Stomach (tissue), 9 donors: ENCODE results near the gene EDDM13. TPM values are rescaled to one million over a fixed set of nuclear protein-coding genes. Genes with fewer than 3 reads are reported as not detected.

Experiments used
- DNase-seq, 2 donors: peaks; one replicate each; pipeline versions ENCODE4 v3.0.0 to v3.0.0-alpha.2; 2013 to 2019
- H3K27ac ChIP-seq, 5 donors: fragments of 200-600 bp in 4 of 5; sonication (generic) in 4 of 5; one replicate each; pipeline ENCODE4 v1.5.1; 2013 to 2019; ENCODE audit warnings: mild to moderate bottlenecking in 1 of 5, moderate library complexity in 1 of 5
- H3K27me3 ChIP-seq, 3 donors: fragments of 200-600 bp; sonication (generic); one replicate each; pipeline ENCODE4 v1.5.1; 2017 to 2019; ENCODE audit warnings: mixed run types in 1 of 3
- H3K36me3 ChIP-seq, 4 donors: fragments of 200-600 bp; sonication (generic); 1 replicate in 3 of 4; 2 replicates in 1 of 4; pipeline ENCODE4 v1.5.1; 2016 to 2019
- H3K4me1 ChIP-seq, 4 donors: fragments of 200-600 bp; sonication (generic); one replicate each; pipeline ENCODE4 v1.5.1; 2016 to 2019
- H3K4me3 ChIP-seq, 4 donors: fragments of 200-600 bp; sonication (generic) in 3 of 4; one replicate each; pipeline ENCODE4 v1.5.1; 2016 to 2019; ENCODE audit warnings: mild to moderate bottlenecking in 1 of 4
- H3K9me3 ChIP-seq, 4 donors: fragments of 200-600 bp; sonication (generic); one replicate each; pipeline ENCODE4 v1.5.1; 2016 to 2019
- EP300 ChIP-seq: sonication (generic); formaldehyde crosslinking; IDR thresholded peaks from one replicate; pipeline ENCODE4 v1.6.1; 2017; ENCODE audit warnings: antibody characterized with exemption
- POLR2A ChIP-seq, 4 donors: fragments of 450-650 bp; IDR thresholded peaks; one replicate each; pipeline ENCODE4 v1.6.1; 2016; ENCODE audit warnings: antibody characterized with exemption in 4 of 4, control low read depth in 2 of 4, mild to moderate bottlenecking in 1 of 4, moderate library complexity in 1 of 4
- POLR2AphosphoS5 ChIP-seq, 3 donors: sonication (generic); formaldehyde crosslinking; IDR thresholded peaks; one replicate each; pipeline ENCODE4 v1.6.1; 2016; ENCODE audit warnings: antibody characterized with exemption in 3 of 3
- WGBS, 5 donors: extraction: QIAGEN DNeasy Blood & Tissue Kit in 3 of 5; methylation state at CpG; one replicate each; pipeline versions ENCODE4 v1.1.5 to v1.1.7; 2013 to 2018; 5-methylcytosine and 5-hydroxymethylcytosine counted together
- intact Hi-C: fragments of 100-400 bp; cut with DNase I; formaldehyde crosslinking; loops from one replicate; pipeline ENCODE4 v1.15.1; 2023; ENCODE audit warnings: low total_unique reads
- polyA plus RNA-seq, 3 donors: library from polyadenylated mRNA; stranded (reverse); fragments of 200-250 nt; gene quantifications; one replicate each; pipeline ENCODE4 v1.2.3, GENCODE V29; 2013
- total RNA-seq, 5 donors: library from RNA; depleted of rRNA; stranded (reverse); fragments of >200 nt; gene quantifications; one replicate each; pipeline versions ENCODE4 v1.1.0 to v1.2.3, GENCODE V29; 2014 to 2016
- TF ChIP-seq, protein P1 (sequence below), 7 experiments: fragments of 450-650 bp in 4 of 7; fragments of 200-600 bp in 3 of 7; sonication (generic) in 3 of 7; IDR thresholded peaks; one replicate each; pipeline ENCODE4 v1.5.1; 2016 to 2019; ENCODE audit warnings: antibody characterized with exemption in 7 of 7, control low read depth in 2 of 7, mild to moderate bottlenecking in 1 of 7
- donor health status: healthy with polysubstance abuse.
- donor health status: Bipolar disorder and iron deficiency.
- donor health status: healthy.

EDDM13 gene
- total and polyA plus RNA-seq, 8 donors, result 1.6 TPM; not detected in 7

DNA sequence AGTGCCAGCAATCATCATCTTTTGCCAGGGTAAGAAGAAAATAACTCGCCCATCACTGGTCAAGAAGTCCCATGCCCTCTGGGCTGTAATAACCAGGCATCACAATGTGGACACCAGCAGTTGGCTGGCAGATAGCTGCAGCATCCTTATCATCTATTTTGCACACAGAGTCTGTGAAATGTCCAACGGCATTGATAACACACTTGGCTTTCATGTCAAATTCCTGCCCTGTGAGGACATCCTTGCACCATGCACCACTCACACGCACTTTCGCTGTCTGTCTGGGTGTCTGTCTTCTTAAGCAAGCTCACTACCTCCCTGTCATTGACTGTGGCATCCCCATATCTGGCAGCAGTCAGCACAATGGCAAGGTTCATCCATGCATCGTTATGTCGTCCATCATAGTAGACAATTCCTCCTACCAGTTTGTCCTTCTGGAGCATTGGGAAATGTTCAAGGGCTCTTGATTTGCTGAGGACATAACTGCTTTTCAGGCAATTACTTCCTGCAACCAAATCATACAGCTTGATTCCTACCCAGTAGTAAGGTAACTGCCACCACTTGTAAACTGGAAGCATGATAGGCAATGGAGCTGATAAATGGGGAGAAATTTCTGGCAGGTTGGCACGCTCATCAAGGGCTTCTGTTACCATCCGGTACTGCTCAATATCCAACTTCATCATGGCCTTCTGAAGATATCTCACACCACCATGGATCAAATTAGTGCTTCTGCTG is 48.9 kb downstream of the EDDM13 start:
- no peaks in the 10 kb centered on the region for H3K4me1 ChIP-seq
- H3K27me3 ChIP-seq, result no peaks in the 10 kb centered on the region
- intact Hi-C loops, result loop anchor here (10.0 kb wide), 1 partner anchor 247 kb away; no protein-coding TSS in a partner anchor
- WGBS, 5 donors, result 81 to 84% (median 84%) methylated on average over 8 of the region's 8 CpGs
- no peak overlapping the region for H3K4me3 ChIP-seq
- TF ChIP-seq, protein P1, sequence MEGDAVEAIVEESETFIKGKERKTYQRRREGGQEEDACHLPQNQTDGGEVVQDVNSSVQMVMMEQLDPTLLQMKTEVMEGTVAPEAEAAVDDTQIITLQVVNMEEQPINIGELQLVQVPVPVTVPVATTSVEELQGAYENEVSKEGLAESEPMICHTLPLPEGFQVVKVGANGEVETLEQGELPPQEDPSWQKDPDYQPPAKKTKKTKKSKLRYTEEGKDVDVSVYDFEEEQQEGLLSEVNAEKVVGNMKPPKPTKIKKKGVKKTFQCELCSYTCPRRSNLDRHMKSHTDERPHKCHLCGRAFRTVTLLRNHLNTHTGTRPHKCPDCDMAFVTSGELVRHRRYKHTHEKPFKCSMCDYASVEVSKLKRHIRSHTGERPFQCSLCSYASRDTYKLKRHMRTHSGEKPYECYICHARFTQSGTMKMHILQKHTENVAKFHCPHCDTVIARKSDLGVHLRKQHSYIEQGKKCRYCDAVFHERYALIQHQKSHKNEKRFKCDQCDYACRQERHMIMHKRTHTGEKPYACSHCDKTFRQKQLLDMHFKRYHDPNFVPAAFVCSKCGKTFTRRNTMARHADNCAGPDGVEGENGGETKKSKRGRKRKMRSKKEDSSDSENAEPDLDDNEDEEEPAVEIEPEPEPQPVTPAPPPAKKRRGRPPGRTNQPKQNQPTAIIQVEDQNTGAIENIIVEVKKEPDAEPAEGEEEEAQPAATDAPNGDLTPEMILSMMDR (IDR thresholded peaks at IDR 0.05), result no peak
- TF ChIP-seq POLR2A (IDR thresholded peaks at IDR 0.05) (no peak), POLR2AphosphoS5 (IDR thresholded peaks at IDR 0.05) (no peak), EP300 (no peak)
- peak overlapping the region in 2 of 5 donors; percentile 4 to 17 for H3K27ac ChIP-seq
- no peaks in the 10 kb centered on the region for H3K36me3 ChIP-seq
- no peaks in the 10 kb centered on the region for H3K9me3 ChIP-seq
- no peak for DNase-seq

DNA sequence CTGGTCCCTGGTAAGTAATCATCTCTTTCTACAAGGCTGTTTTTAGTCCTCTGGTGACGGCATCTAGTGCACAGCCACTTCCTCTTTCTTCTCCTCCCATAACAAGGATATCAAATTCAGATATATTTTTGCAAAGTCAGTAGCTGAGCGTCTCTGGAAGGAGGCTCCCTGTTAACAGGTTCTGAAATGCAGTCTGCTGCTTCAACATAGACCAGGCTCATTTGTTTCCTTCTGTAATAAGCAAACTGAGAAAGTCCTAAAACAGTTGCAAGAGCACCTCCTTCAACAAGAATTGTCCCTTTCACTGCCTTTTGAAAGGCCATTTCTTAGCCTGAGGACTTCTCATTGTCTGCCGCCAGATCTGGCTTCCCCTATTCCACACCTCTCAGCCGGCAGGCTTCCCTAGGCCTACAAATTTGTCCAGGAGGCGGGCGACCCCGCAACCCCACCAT is 49.5 kb downstream of the EDDM13 start:
- Histone ChIP-seq H3K27me3 (no peaks in the 10 kb centered on the region), H3K4me3 (no peak overlapping the region), H3K9me3 (no peaks in the 10 kb centered on the region), H3K4me1 (no peaks in the 10 kb centered on the region), H3K27ac (peak overlapping the region in 2 of 5 donors; percentile 4 to 17), H3K36me3 (no peaks in the 10 kb centered on the region)
- intact Hi-C loops, result loop anchor here (10.0 kb wide), 1 partner anchor 247 kb away; no protein-coding TSS in a partner anchor
- no peak for TF ChIP-seq POLR2A (IDR thresholded peaks at IDR 0.05)
- TF ChIP-seq, protein P1 (IDR thresholded peaks at IDR 0.05), result no peak
- 70 to 76% (median 71%) methylated on average over 7 of the region's 7 CpGs for WGBS, 5 donors
- DNase-seq, result no peak

DNA sequence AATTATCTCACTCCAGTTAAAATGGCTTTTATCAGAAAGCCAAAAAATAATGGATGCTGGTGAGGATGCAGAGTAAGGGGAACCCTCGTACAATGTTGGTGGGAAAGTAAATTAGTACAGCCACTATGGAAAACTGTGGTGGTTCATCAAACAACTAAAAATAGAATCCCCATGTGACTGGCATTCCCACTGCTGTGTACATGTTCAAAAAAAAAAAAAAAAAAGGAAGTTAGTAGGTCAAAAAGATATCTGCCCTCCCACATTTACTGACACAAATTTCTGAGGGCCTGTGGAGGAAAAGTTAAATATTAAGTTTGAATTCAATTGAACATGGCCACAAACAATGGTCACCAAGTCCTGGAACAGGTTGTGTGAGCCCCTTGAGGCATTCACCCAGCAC is 51.9 kb downstream of the EDDM13 start:
- no peaks in the 10 kb centered on the region for H3K27me3 ChIP-seq
- TF ChIP-seq POLR2A (IDR thresholded peaks at IDR 0.05) (no peak), POLR2AphosphoS5 (IDR thresholded peaks at IDR 0.05) (no peak), EP300 (no peak)
- TF ChIP-seq, protein P1 (IDR thresholded peaks at IDR 0.05), result no peak
- no peak for DNase-seq
- intact Hi-C loops, result loop anchor here (10.0 kb wide), 1 partner anchor 250 kb away; no protein-coding TSS in a partner anchor
- no peak overlapping the region for H3K27ac ChIP-seq
- 27 to 52% (median 33%) methylated on average over 1 of the region's 1 CpG for WGBS, 5 donors
- H3K9me3 ChIP-seq, result no peaks in the 10 kb centered on the region
- H3K4me1 ChIP-seq, result no peaks in the 10 kb centered on the region
- no peak overlapping the region for H3K4me3 ChIP-seq
- H3K36me3 ChIP-seq, result no peaks in the 10 kb centered on the region

DNA sequence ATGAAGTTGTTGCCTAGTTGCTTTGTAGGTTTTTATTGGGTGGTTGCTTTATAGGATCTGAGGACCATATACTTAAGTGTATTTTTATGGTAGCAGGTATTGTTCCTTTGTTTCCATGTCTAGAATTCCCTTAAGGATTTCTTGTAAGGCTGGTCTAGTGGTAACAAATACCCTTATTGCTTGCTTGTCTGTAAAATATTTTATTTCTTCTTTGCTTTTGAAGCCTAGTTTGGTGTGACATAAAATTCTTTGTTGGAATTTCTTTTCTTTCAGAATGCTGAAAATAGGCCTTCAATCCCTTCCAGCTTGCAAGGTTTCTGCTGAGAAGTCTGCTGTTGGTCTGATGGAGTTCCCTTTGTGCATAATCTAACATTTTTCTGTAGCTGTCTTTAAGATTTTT is 60.1 kb downstream of the EDDM13 start:
- no peaks in the 10 kb centered on the region for H3K4me1 ChIP-seq
- intact Hi-C loops, result no loop called here
- no peak overlapping the region for H3K4me3 ChIP-seq
- no peaks in the 10 kb centered on the region for H3K36me3 ChIP-seq
- DNase-seq, result no peak
- TF ChIP-seq EP300 (no peak), POLR2AphosphoS5 (IDR thresholded peaks at IDR 0.05) (no peak), POLR2A (IDR thresholded peaks at IDR 0.05) (no peak)
- TF ChIP-seq, protein P1 (IDR thresholded peaks at IDR 0.05), result no peak
- no peak overlapping the region for H3K27ac ChIP-seq
- peaks cover 0 to 7% (median 2%) of the 10 kb centered on the region in 4 donors for H3K9me3 ChIP-seq
- no peaks in the 10 kb centered on the region for H3K27me3 ChIP-seq
